ENCODE data around the gene BTBD16. TPM values are rescaled to one million over a fixed set of nuclear protein-coding genes. Genes with fewer than 3 reads are reported as not detected.

Gene BTBD16
- total RNA-seq, 4 donors from 2014 or later, result 0.42 to 1.2 TPM; not detected in 2

DNA sequence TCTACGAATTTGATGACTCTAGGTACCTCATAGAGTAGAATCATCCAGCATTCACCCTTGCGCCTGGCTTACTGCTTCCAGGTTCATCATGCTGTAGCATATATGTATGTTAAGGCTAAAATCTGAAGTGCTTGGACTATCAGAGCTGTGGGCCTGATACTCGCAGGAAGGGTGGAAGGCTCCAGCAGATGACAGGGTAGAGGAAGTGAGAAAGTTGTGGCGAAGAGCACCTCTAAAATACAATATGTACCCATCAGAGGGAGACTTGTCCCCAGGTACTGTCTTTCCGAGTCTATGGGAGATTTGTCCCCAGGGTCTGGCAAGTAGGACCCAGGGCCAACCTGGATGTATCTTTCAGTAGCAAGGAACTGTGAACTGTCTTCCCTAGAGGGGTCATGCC lies 55.3 kb downstream of the BTBD16 start:
- Histone ChIP-seq H3K9me3 (no peaks in the 10 kb centered on the region), H3K4me1 (peaks cover 0 to 22% (median 9%) of the 10 kb centered on the region in 4 donors), H3K27me3 (no peaks in the 10 kb centered on the region), H3K36me3 (no peaks in the 10 kb centered on the region), H3K4me3 (no peak overlapping the region), H3K27ac (no peak overlapping the region)
- 90 to 91% methylated on average over 5 of the region's 5 CpGs for WGBS, 2 donors
- TF ChIP-seq EP300 (IDR thresholded peaks at IDR 0.05) (no peak), POLR2A (IDR thresholded peaks at IDR 0.05) (no peak)
- TF ChIP-seq, protein P1, sequence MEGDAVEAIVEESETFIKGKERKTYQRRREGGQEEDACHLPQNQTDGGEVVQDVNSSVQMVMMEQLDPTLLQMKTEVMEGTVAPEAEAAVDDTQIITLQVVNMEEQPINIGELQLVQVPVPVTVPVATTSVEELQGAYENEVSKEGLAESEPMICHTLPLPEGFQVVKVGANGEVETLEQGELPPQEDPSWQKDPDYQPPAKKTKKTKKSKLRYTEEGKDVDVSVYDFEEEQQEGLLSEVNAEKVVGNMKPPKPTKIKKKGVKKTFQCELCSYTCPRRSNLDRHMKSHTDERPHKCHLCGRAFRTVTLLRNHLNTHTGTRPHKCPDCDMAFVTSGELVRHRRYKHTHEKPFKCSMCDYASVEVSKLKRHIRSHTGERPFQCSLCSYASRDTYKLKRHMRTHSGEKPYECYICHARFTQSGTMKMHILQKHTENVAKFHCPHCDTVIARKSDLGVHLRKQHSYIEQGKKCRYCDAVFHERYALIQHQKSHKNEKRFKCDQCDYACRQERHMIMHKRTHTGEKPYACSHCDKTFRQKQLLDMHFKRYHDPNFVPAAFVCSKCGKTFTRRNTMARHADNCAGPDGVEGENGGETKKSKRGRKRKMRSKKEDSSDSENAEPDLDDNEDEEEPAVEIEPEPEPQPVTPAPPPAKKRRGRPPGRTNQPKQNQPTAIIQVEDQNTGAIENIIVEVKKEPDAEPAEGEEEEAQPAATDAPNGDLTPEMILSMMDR (IDR thresholded peaks at IDR 0.05), result no peak
- DNase-seq (ENCODE audit: low spot score in 2 of 2), result no peak

DNA sequence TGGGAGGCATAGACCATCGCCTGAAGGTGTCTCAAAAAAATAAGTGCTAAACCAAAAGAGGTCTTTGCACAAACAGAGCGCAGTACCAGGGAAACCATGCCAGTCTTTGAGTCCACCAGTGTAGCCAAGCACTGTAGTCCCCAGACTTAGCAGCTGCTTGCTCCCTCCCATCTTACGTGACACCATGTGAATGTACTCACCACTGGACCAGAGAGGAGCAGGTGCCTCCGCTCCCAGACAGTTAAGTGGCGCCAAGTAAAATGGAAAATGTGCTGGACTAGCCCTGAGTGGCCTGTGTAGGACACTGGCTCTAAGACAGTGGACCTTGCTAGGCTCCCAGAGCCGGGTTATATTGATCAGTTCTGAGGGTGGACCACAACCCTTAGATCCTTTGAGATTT lies 55.7 kb downstream of the BTBD16 start:
- H3K4me1 ChIP-seq, result peaks cover 0 to 23% (median 9%) of the 10 kb centered on the region in 4 donors
- no peaks in the 10 kb centered on the region for H3K27me3 ChIP-seq
- H3K9me3 ChIP-seq, result no peaks in the 10 kb centered on the region
- DNase-seq (ENCODE audit: low spot score in 2 of 2), result no peak
- WGBS, 2 donors, result 92 to 93% methylated on average over 6 of the region's 6 CpGs
- no peak for TF ChIP-seq POLR2A (IDR thresholded peaks at IDR 0.05)
- TF ChIP-seq, protein P1 (IDR thresholded peaks at IDR 0.05), result no peak
- TF ChIP-seq EP300 (IDR thresholded peaks at IDR 0.05), result no peak
- H3K4me3 ChIP-seq, result no peak overlapping the region
- H3K27ac ChIP-seq, result no peak overlapping the region
- no peaks in the 10 kb centered on the region for H3K36me3 ChIP-seq

DNA sequence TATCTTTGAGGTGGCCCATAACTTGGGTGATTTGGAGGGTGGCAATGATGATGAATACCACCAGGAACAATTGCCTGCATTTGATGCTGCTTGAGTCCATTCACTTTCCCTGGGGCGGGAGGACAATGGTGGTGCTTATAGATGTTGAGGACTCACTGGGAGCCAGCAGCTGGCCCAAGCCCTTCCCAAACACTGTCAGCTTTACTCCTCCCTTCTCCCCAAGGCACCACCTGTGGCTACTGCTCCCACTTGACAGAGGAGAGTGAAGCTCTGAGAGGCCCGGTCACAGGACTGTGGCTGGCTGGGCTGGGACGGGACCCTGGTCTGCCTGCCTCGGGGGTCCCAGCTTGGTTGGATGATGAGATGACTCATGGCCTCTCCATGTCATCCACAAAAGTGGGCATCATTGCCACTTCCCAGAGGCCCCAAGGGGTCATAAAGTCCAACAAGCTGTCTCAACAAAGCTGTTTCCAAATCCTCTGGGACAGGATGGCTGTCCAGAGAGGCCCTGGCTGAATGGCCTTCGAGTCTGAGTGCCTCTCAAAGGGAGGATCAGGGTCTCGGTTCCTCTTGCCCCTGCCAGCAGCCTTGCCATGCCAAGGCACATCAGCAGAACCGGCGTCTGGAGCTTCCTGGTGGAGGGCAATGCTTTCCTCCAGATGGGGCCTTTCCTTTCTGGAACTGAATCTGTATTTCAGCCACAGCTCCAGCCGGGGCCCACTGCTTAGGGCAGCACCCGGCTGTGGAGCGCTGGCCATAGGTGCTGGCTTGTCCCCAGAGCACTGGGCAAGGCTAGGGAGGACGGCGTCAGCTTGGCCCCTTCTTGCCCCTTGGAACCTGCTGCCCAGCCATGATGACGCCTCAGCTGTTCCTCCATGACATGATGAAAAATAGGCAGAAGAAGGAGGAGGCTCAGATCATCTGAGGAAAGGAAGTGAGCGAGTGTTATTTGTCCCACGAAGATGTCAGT lies 56.4 kb downstream of the BTBD16 start:
- 85 to 92% methylated on average over 10 to 16 of the region's 16 CpGs for WGBS, 2 donors
- no peak for TF ChIP-seq POLR2A (IDR thresholded peaks at IDR 0.05)
- TF ChIP-seq, protein P1 (IDR thresholded peaks at IDR 0.05), result no peak
- no peak for TF ChIP-seq EP300 (IDR thresholded peaks at IDR 0.05)

DNA sequence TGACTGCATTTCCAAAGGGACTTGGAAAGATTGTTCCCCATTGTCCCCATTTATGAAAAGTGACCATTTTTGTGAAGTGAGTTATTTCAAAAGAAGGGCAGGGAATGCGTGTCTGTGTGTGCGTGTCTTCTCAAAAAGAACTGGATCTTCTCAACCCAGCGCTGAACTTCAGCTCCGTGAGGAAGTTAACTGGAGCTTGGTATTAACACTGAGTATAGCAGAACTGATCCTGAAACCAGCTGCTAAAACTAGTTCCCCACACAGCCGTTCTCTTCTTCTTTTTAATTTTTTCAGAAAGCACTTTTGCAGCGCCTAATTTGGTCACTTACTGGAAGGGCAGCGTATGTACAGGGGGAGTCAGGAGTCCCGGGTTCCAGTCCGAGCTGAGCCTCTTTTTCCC lies 57.6 kb downstream of the BTBD16 start:
- H3K27me3 ChIP-seq, result no peaks in the 10 kb centered on the region
- peaks cover 0 to 35% (median 9%) of the 10 kb centered on the region in 4 donors for H3K4me1 ChIP-seq
- H3K4me3 ChIP-seq, result no peak overlapping the region
- 72 to 76% methylated on average over 9 of the region's 9 CpGs for WGBS, 2 donors
- TF ChIP-seq, protein P1 (IDR thresholded peaks at IDR 0.05), result no peak
- no peak for TF ChIP-seq POLR2A (IDR thresholded peaks at IDR 0.05)
- TF ChIP-seq EP300 (IDR thresholded peaks at IDR 0.05), result no peak
- no peaks in the 10 kb centered on the region for H3K9me3 ChIP-seq
- no peaks in the 10 kb centered on the region for H3K36me3 ChIP-seq
- no peak for DNase-seq (ENCODE audit: low spot score in 2 of 2)
- peak overlapping the region in 2 of 4 donors; percentile 78 to 86 for H3K27ac ChIP-seq

More for the DNA sequence above, 56.4 kb downstream of the BTBD16 start:
- Histone ChIP-seq H3K4me1 (peaks cover 0 to 30% (median 9%) of the 10 kb centered on the region in 4 donors), H3K27ac (no peak overlapping the region), H3K27me3 (no peaks in the 10 kb centered on the region), H3K4me3 (no peak overlapping the region), H3K9me3 (no peaks in the 10 kb centered on the region), H3K36me3 (no peaks in the 10 kb centered on the region)
- no peak for DNase-seq (ENCODE audit: low spot score in 2 of 2)

DNA sequence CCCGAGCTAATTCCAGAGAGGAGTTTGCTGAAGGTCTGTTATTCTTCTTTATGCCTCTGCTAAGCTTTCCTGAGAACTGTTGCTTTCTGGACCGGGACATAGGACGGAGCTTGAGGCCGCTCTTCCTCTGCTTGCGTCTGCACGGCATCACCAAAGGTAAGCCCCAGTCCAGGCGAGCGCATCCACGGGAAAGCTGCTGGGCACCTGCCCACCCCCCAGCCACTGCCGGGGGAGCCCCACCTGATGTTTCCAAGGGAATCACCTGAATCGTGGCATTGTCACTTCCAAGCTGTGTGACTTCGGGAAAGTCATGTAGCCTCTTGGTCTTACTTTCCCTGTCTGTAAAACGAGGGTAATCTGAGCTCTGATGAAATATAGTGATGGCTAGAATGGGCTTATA lies 58.3 kb downstream of the BTBD16 start:
- 87 to 91% methylated on average over 13 of the region's 13 CpGs for WGBS, 2 donors
- Histone ChIP-seq H3K36me3 (no peaks in the 10 kb centered on the region), H3K4me1 (peaks cover 0 to 35% (median 9%) of the 10 kb centered on the region in 4 donors), H3K27me3 (no peaks in the 10 kb centered on the region), H3K9me3 (no peaks in the 10 kb centered on the region), H3K27ac (peak overlapping the region in 2 of 4 donors; percentile 78 to 86), H3K4me3 (no peak overlapping the region)
- no peak for DNase-seq (ENCODE audit: low spot score in 2 of 2)
- no peak for TF ChIP-seq POLR2A (IDR thresholded peaks at IDR 0.05)
- TF ChIP-seq EP300 (IDR thresholded peaks at IDR 0.05), result no peak
- TF ChIP-seq, protein P1 (IDR thresholded peaks at IDR 0.05), result no peak

Data from tibial nerve (tissue), 4 donors.